NCI-H2029 (cell line): ENCODE results near the gene CDH3.

Experiments
- DNase-seq: peaks from one replicate; lab custom pipeline; 2025; lab: John Stamatoyannopoulos, UW

CDH3 gene

DNA sequence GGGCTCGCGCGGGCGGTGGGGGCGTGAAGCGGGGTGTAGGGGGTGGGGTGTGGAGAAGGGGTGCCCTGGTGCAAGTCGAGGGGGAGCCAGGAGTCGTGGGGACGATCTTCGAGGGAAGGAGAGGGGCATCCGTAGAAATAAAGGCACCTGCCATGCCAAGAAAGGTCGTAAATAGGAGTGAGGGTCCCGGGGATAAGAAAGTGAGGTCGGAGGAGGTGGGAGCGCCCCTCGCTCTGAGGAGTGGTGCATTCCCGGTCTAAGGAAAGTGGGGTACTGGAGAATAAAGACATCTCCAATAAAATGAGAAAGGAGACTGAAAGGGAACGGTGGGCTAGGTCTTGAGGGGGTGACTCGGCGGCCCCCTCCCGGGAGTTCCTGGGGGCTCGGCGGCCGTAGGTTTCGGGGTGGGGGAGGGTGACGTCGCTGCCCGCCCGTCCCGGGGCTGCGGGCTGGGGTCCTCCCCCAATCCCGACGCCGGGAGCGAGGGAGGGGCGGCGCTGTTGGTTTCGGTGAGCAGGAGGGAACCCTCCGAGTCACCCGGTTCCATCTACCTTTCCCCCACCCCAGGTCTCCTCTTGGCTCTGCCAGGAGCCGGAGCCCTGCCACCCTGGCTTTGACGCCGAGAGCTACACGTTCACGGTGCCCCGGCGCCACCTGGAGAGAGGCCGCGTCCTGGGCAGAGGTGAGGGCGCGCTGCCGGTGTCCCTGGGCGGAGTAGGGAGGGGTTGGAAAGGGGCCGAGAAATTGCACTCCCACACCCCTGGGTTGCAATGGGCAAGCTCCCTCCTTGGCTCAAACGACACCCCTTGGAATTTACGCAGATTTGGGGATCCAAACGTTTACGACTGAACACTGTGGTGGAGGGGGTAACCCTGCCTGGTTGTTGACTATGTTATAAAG, 92.9 kb downstream of the CDH3 start:
- no peak for DNase-seq

DNA sequence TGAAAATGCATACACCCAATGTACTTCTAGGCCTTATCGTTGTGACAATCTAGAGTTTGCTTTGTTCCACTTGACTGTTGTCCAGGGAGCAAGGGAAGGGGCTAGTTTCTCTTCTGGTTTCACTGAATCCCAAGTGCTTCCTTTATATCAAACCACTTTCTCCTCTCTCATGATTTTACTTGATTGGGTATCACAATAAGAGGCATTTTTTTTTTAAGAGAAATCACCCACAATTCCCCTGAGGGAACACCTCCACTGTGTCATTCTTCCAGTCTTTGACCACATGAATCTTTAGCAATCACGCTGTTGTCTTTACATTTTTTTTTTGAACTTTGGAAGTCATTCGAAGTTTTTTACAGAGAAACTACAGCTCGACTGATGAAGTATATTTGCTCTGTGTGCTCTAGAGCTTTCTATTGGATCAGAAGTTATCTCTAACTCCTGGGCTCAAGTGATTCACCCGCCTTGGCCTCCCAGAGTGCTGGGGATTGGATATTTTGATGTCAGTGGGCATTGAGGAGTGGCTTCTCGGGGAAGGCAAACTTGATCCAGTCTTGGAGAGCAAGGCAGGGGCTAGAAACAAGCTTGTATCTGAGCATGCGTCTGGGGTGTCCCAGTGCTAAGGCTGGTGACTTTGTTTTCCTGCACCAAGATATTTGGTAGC, 95.0 kb downstream of the CDH3 start:
- no peak for DNase-seq

DNA sequence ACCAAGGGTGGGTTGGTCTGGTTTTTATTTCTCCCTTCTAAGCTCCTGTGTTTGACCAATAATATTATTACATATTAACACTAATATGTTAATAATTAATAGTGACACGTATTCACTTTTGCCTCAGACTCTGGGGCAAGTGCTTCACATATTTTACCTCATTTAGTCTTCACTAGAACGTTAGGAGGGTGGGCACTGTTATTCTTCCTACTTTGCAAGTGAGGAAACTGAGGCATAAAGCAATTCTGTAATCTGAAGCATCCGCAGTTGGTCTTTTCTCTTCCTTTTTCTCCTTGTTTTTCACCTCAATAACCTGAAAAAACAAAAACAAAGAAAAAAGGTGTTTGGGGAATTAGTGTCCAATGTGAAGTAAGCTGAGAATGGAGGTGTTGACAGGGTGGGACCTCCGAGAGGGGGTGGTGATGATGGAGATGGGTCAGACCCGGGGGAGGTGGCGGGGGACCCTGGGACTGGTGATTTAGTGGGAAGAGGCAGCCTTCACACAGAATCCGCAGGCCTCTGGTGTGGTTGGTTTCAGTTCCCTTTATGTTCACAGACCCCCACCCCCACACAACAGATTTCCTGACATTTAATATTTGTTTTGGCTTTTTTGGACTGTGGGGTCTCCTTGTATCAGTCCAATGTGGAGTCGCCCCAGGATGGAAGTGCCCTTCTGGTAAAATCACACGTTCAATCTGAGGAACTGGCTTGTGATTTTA, 95.7 kb downstream of the CDH3 start:
- no peak for DNase-seq

DNA sequence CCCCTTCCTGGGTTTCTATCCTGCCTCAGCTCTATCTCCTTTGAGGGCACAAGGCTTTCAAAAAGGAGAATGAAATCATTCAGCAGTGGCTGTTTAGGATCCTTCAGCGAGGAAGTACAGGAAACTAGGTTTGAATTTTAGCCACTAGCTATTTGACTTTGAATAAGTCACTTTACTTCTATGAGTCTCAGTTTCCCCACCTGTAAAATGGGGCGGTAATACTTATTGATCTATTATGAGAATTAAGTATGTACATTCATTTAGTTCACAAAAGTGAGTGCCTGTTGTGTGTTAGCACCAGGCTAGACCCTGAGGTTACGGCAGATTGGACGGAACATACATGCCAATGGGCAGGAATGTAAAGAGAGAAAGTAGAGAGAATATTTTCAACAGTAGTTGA, 98.6 kb downstream of the CDH3 start:
- DNase-seq, result no peak

DNA sequence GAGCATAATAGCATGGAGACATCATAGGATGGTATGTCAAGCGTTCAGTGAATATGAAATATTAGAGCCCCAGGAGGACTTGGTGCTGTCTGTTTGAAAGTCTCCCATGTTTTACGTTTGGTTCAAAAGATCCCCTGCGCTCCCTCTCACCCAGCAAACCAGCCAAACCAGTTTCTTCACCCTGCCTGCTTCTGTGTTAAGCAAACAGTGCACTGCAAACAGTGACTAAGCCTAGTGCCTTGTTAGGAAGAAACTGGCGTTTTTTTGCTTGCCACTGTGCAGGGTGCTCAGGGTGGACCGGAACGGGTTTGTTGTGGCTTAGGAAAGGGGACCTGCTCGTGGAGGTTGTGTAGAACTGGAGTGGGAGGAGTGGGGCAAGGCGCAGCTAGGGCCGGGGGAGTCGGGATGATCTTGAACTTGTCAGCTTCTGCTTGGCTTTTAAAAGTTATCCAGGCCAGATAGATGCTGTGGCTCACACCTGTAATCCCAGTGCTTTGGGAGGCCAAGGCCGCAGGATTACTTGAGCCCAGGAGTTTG, 99.7 kb downstream of the CDH3 start:
- peak; percentile 91 for DNase-seq

DNA sequence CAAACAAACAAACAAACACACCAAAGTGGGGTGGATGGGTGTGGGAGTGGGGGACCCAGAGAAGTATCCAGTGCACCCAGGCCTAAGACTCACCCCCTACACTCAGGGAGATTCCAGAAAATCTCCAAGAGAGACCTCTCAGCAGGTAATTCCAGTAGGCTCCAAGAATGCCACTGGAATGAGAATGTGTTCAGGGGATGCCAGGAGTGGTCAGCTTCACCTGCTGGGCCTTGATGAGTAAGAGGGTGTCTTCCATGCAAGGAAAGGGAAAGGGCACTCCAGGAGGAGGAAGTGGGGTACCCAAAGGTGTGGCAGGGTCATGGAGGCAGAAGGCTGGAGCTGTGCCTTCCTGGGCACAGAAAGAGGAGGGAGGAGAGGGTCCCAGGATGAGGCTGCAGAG, 101.8 kb downstream of the CDH3 start:
- DNase-seq, result no peak

DNA sequence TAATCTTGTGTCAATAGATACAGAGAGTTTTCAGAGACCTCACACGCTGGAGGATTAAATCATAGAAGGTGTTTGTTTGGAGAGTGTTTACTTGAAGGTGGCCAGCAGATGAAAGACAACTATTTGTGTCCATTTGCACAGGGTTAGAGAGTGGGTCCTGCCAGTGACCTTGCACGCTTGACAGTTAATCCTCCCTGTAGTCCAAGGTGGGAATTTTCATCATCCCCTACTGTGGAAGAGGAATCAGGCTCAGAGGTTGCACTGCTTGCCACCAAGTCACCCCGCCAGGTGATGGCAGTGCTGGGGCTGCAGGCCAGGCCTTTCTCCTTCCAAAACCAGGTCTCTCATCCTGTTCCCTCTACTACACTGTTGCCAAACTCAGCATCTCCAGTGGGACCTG, 104.3 kb downstream of the CDH3 start:
- no peak for DNase-seq
